HG03175 (cell line): ENCODE data around the gene SMNDC1.
"Not testable (repeated sequence)": the region's sequence is repeated elsewhere in the genome, so short reads cannot be mapped to it uniquely, and the experiment has no call there.

Experiments
- ATAC-seq: cut with Tn5 transposase; IDR thresholded peaks from one replicate; pipeline ENCODE4 v1.9.1; 2021; ENCODE audit warnings: mild to moderate bottlenecking, moderate library complexity; ENCODE audit not compliant: unreplicated experiment

The SMNDC1 gene

DNA sequence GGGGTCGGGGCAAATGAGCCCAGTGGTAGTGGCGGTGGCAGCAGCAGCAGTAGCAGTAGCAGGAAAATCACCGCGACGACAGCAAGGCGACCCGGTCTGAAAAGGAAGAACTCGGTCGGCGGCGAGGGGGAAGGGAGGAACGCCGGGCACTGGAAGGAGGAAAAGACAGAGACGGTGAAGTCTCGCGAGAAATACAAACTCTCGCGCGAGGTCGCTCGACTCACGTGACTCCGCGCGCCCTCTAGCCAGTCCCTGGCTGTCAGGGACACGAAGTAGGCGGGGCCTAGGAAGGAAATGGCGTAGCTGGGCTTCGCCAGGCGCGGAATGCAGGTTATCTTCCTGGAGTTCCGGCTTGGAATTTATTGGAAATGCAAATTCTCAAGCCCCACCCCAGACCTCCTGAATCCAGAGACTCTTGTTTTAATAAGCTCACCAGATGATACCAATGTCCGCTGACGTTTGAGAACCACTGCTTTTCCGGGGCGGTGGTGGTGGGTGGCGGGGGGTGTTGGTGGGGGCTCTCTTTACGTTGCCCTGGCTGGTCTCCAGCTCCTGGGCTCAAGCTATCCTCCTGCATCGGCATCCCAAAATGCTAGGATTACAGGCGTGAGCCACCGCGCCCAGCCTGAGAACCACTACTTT, at the start of gene SMNDC1:
Gene SMNDC1, minus strand, starts transcription at position 141 of the 642 bp plus-strand sequence. CDS start 1,333 bp downstream, outside the sequence.
- ATAC-seq = peak; percentile 93

DNA sequence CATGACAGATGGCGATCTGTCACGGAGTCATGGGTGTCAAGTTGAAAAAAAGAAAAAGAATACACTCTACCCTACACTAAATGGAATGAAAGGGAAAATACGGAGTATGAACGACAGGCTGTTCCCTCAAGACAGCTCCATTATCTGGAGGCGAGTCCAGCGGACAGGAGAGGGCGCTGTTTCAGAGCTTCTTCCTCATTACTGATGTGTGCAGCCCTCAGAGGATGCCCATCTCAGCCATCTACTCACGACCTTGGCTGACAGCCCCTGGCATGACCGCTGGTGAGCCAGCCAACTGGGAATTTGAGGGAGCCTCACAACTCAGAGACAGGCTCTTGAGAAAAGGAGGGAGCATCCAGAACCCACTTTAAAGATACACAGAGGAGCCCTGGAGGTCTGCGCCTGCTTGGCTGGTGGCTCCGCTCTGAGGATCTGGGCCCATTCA, 49.6 kb upstream of the SMNDC1 start:
- no peak for ATAC-seq

DNA sequence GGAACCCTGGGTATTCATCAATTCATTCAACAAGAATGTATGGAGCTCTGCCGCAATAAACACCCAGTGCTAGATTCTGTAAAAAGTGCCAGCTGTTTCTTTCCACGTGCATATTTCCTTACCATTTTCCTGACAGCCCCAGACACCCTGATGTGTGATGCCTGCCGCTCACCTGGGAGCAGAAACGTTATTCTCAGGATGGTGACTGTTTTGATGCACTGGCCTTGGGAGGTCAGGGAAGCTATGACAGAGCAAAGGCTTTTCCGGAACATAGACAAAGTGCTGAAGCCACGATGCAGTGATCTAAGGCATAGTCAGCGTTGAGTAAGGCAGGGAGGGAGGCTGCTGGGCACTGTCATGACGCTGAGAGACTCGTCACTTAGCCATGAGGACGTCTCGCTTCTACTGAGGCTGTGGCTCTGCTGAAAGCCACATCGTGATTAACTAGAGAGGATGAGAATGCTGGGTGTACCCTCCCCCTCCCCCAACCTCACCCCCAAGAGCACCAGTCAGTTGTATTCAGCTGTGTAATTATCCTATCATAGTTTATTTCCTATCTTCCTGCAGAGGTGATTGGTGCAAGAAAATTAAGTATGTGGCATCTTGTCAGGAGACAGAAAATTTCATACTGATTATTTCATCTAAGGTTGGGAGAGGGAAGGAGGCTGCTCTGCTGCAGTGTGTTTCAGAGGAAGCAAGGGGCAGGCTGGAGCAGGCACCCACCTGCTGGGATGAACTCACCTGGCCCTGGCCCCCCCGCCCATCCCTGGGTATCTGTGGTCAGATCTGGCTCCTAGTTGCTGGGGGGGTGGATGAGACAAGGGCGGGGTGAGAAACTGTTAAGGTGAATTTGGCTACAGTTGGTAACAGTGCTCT, 48.8 kb upstream of the SMNDC1 start:
- ATAC-seq = no peak

DNA sequence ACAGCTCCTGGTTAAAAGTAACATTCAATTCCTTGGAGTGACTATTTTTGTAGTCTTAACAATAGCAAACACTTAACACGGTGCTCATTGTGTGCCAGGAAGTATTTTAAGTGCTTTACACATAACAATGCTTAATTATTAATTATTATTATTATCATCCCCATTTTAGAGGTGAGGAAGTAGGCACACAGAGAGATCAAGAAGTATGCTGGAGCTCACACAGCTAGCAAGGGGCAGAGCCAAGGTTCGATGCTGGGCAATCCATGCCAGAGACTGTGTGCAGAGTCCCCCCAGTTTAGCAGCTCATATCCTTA, 48.2 kb upstream of the SMNDC1 start:
- ATAC-seq = no peak

DNA sequence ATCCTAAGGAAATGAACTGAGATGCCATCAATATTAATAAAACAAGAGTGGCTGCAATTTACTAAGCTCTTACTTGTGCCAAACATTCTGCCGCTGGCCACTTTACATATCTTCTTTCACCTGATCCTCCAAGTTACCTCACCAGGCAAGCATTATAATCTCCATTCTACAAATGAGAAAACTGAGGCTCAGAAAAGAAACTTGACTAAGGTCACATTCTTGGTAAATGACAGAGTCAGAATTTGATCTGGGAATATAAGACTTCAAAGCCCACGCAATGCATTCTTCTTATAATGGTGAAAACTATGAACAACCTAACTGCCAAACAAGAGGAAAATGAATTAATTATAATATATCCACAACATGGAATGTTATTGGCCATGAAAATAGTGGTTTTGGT, 46.1 kb upstream of the SMNDC1 start:
- no peak for ATAC-seq

DNA sequence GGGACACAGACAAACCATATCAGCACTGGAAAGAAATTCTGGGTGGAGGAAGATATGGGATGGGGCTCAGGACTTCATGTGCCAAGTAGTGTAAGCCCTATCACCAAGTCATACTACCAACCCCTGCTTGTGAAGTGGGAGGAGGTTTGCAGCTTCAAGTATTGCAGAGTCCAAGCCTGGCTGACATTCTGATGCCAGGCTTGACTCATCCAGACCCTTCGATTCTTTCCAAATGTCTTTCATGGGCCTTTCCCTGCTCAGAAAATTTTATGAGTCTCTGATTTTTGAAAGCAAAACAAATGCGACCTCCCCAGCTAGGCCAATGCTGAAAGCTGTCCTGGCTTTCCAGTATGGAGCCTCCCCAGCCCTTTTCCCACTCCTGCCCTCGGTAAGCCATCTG, 45.1 kb upstream of the SMNDC1 start:
- no peak for ATAC-seq

DNA sequence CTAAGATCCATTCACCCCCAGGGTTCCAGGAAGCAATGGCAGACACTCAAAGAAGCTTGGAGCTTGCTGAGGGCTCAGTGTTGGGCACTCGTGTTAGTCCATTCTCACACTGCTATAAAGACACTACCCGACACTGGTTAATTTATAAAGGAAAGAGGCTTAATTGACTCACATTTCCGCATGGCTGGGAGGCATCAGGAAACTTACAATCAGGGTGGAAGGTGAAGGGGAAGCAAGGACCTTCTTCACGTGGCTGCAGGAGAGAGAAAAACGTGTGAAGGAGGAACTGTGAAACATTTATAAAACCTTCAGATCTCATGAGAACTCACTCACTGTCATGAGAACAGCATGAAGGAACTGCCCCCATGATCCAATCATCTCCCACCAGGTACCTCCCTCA, 44.7 kb upstream of the SMNDC1 start:
- no peak for ATAC-seq

DNA sequence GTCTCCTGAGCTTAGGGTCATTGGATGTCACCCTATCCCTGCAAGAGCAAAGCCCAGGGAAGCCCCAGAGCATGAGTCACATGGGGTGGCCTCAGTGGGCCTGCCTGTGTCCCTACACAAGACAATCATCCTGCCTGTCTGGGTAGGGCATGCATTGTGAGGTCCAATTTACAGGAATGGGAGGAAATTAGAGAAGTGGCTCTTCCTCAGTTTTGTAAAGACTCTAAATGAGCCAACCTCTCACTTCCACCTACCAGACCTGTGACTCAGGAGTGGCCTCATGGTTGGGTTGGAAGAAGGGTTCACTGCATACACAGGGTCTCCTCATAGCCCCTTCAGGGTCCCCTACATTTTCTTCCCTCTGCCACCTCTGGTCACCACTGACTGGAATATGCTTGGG, 43.6 kb upstream of the SMNDC1 start:
- ATAC-seq = no peak

DNA sequence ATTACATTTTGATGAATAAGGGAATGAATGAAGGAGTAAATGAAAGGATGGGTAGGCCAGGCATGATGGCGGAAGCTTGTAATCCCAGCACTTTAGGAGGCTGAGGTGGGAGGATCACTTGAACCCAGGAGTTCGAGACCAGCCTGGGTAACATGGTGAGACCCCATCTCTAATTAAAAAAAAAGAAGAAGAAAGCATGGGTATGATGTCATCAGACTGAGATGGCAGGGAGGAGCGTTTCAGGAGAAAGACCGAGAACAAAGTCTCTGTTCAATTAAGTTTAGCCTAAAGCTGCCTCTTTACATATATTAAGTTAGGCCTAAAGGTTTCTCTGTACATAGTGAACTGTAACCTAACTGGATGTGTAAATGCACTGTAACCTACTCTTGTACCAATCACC, 42.2 kb upstream of the SMNDC1 start:
- ATAC-seq = no peak

DNA sequence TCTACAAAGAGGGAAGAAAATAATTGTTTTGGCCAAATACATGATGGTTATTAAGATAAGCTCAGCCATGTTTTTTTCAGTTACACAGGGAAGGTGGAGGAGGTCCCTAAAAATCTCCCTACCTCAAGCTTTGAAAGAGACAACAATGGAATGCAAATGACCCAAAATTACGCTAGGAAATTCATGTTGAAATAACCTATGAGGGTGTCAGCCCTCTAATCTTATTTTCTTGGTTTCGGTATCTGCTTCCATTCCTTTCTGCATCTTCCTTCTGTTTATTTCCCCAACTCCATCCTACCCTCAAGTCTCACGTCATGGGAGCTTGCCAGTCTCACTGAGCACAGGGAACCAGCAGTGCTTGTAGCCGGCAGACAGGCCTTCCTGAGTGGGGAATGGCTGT, 40.6 kb upstream of the SMNDC1 start:
- ATAC-seq = no peak

DNA sequence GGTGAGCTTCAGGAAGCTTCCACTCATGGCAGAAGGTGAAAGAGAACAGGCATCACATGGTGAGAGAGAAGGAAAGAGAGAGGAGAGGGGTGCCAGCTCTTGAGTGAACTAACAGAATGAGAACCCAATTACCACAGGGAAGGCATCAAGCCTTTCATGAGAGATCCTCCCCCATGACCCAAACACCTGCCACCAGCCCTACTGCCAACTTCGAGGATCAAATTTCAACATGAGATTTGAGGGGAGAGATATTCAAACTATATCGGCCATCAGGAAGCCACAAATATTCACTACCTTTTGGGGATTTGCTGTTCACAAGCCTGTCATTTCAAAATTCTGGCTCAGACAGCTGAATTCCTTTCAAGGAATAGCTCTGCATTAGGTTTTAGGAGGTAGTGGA, 39.9 kb upstream of the SMNDC1 start:
- no peak for ATAC-seq

DNA sequence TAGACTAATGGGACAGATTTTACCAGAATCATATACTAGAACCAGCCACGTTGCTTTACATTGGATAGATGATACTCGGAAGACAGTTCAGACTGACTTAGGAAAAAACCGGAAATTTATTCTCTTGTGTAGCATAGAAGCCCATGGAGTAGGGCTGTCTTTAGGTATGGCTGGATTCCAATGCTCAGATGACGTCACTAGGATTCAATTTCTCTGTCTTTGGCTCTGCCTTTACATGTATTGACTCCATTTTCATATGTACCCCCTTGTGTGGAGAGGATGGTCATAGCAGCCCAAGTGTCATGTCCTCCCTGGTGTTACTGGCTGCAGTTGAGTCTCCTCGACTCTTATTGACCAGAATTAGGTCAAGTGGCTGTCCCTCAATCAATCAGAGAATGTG, 39.2 kb upstream of the SMNDC1 start:
- ATAC-seq = no peak

DNA sequence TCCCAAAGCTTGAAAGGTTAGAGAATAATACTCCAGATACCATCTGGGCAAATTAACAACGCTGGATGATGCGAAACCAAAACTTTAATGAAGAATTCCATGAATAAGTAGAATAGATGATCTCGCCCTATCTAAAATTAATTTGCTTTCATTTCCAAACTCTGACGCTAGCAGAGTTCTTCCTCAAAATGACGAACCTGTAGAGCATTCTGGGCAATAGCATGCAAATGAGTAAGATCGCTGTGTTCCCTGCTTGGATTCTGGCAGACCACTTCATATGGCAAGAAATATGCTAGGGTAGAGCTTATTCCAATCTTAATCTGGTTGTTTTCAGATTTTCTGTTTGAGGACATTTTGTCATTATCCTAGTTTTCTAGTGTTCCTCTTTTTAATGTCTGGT, 36.1 kb upstream of the SMNDC1 start:
- no peak for ATAC-seq

DNA sequence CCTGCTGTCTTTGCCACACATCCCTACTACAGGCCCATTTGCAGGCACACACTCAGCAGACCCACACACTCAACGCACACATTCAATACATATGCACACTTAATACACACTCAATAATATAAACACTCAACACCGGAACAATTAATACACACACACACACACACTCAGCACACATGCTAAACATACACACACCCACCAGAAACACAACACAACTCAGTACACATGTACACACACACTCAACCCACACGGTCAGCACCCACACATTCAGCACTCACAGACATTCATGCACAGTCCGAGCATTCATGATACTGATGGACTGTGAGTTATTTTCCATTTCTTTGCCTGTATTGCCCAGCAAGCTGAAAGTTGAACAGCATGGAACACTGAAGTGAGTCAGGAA, 35.4 kb upstream of the SMNDC1 start:
- ATAC-seq = no peak

DNA sequence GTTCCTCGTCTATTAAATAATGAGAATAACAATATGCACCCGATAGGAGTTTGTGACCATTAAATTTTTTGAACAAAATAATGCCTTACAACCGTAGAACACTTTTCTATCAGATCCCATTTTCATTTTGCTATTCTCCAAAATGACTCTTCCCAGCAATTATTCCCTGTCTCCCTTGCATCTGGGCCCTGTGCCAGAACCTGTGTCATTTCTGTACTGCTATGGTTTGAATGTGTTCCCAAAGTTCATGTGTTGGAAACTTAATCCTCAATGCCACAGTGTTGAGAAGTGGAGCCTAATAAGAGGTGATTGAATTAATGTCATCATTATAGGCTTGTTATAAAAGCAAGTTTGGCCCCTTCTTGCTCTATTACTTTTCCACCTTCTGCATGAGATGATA, 33.2 kb upstream of the SMNDC1 start:
- no peak for ATAC-seq

DNA sequence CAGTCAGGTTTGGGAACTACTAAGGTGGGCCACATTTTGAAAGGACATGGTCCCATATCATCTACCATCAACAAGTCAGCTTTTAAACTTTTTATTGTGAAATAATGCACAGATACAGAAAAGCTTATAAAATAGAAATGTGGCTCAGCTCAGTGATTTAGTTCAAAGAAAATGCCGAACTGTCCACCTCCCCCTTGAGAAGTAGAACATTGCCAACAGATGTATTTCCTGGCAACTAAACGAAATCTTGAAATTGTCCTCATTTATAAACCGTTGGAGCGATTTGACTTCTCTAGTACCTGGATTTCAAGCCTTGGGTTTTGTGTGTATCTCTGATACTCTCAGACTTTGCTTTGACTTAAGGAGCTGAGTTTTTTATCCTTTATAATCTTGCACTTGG, 32.7 kb upstream of the SMNDC1 start:
- no peak for ATAC-seq

DNA sequence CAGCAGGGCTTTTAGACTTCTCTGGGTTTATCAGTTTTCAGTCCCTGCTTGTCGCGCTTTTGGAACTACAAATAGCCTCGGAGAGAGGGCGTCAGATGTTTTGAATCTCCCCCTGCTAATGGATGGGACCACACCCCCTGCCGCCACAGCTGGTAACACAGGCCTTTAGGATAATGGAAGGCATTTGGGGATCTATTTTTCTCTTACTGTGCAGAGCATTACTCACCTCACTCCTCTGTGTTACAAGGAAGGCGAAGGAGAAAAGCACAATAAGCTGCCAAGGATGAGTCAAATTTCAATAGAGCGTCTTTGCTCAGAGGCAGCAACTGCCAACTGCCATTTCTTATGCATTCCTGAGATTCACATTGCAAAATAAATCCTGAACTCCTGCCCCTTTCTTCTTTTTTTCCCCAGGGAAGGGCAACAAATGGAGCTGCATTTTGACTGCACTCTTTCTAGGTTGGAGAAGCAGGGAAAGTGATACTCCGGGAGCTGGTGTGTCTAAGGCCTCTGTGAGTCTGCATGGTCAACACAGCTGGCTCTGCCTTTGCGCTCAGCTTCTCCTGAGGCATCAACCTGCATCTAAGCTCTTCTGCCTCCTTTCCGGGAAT, 31.5 kb upstream of the SMNDC1 start:
- ATAC-seq = no peak

DNA sequence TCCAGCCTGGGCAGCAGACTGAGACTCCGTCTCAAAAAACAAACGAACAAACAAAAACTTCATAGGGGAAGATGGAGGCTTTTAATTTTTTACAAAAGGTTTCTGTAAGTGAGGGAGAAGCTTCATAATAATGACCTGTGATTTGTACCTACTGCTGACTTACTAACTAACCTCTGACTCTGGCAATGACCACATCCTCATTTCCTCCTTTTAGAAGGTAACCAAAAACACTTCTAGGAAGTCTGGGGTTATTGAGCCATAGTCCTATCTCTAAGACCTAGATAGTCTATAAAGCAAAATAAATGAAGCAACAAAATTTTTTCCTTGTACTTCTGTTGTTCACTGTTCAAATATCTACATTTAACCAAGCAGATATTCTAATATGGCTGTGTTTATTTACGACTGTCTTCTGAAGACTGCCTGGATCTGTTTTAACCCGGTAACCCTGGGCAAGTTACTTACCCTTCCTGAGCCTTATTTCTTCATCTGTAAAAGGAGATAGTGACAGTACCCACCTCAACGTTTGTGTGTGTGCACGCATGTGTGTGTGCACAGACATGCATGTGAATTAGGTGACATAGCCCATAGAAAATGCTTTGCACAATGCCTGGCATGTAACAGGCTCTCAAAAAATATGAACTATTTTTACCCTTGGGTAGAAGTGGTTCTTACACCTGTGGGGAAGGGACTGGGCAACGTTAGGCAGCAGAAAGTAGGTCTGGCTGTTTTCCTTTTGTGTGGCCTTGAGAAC, 30.8 kb upstream of the SMNDC1 start:
- no peak for ATAC-seq

DNA sequence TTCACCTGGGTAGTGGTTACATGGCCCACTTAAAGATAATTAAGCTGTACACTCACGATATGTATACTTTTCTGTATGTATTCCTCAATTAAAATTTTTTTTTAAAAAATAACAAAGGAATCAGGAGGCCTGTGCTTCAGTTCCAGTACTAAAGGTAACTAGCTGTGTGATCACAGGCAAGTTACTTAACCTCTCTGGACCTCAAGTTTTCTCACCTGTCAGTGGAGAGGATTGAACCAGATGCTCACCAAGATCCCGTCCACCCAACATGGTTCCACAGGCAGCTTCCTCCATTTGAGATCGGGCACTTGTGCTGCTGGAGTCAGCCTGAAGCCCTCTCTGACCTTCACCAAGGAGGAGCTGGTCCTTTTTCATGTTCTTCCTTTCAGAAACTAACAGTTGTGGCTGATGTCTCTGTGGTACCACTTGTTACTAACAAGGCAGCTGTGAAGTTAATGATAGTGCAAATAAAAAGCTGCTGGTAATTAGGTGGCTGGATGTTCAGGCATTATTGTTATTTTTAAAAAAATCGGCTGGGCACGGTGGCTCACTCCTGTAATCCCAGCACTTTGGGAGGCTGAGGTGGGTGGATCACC, 29.4 kb upstream of the SMNDC1 start:
- ATAC-seq = no peak

DNA sequence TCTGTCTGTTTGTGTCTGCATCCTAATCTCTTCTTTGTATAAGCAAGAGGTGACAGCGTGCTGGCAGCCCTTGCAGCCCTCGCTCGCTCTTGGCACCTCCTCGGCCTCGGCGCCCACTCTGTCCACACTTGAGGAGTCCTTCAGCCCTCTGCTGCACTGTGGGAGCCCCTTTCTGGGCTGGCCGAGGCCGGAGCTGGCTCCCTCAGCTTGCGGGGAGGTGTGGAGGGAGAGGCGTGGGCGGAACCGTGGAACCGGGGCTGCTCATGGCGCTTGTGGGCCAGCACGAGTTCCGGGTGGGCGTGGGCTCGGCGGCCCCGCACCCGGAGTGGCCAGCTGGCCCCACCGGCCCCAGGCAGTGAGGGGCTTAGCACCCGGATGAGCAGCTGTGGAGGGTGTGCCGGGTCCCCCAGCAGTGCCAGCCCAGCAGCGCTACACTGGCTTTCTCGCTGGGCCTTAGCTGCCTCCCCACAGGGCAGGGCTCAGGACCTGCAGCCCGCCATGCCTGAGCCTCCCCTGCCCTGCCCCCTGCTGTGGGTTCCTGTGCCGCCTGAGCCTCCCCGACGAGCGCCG, 26.6 kb upstream of the SMNDC1 start:
- ATAC-seq = not testable (repeated sequence)

DNA sequence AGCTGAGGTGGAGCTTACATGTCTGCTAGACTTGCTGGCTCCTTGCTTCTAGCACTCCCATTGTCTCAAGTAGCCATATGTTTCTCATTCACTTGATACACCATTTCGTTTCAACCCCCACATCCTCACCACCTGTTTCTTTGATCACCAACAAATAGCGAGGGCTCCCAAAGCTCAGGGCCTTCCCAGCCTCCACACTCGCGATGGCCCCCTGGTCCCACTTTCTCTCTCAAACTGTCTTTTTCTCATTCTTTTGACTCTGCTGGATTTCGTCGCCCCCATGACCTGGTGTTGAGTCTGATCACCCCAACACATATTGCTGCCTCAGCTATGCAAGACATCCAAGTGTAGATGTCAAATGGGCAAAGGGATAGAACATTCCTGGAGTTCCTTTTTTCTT, 26.0 kb upstream of the SMNDC1 start:
- ATAC-seq = no peak
